Keratinocyte (primary cell): ENCODE results near the gene TAGLN2. TPM values are rescaled to one million over a fixed set of nuclear protein-coding genes. Genes with fewer than 3 reads are reported as not detected.

Experiments
- DNase-seq: peaks from one replicate; pipeline ENCODE4 v3.0.0-alpha.2; 2011; ENCODE audit warnings: low read depth, missing footprints, low spot score
- FAIRE-seq: peaks from 2 replicates; lab custom pipeline; 2011; peaks lifted over from hg19 to GRCh38; lab: Jason Lieb, UNC
- H2AFZ ChIP-seq: 2 replicates; pipeline ENCODE4 v1.6.0; 2012; ENCODE audit warnings: low read length, control low read depth, inconsistent platforms; ENCODE audit not compliant: control insufficient read depth
- H3K27ac ChIP-seq: 2 replicates; pipeline ENCODE4 v1.5.1; 2011; ENCODE audit warnings: low read length; ENCODE audit not compliant: control insufficient read depth, insufficient read depth
- H3K27me3 ChIP-seq: 3 replicates; pipeline ENCODE4 v1.6.0; 2011; ENCODE audit warnings: low read length; ENCODE audit not compliant: control insufficient read depth, insufficient read depth; ENCODE audit errors: extremely low read depth
- H3K36me3 ChIP-seq, 2 experiments: 2 replicates in 1 of 2; 3 replicates in 1 of 2; pipeline ENCODE4 v1.5.1; 2011; ENCODE audit warnings: low read length in 2 of 2, mild to moderate bottlenecking in 1 of 2; ENCODE audit not compliant: control insufficient read depth in 2 of 2, insufficient read depth in 2 of 2; ENCODE audit errors: extremely low read depth in 1 of 2
- H3K4me1 ChIP-seq: 3 replicates; pipeline ENCODE4 v1.5.1; 2011; ENCODE audit warnings: low read length; ENCODE audit not compliant: control insufficient read depth, insufficient read depth; ENCODE audit errors: extremely low read depth
- H3K4me2 ChIP-seq: 3 replicates; pipeline ENCODE4 v1.6.0; 2011; ENCODE audit warnings: low read depth, low read length; ENCODE audit not compliant: control insufficient read depth, insufficient read depth; ENCODE audit errors: extremely low read depth
- H3K4me3 ChIP-seq, 3 experiments: fragments of 200-600 bp in 1 of 3; sonication (generic) in 1 of 3; 2 replicates in 2 of 3; 3 replicates in 1 of 3; pipeline ENCODE4 v1.5.1; 2011 to 2016; ENCODE audit warnings: low read length in 3 of 3, mild to moderate bottlenecking in 3 of 3, control low read depth in 2 of 3, inconsistent platforms in 1 of 3, low read depth in 1 of 3, mixed read lengths in 1 of 3, mixed run types in 1 of 3, moderate library complexity in 1 of 3; ENCODE audit not compliant: control insufficient read depth in 2 of 3, insufficient read depth in 2 of 3; ENCODE audit errors: extremely low read depth in 1 of 3
- H3K79me2 ChIP-seq: 2 replicates; pipeline ENCODE4 v1.6.0; 2012; ENCODE audit warnings: low read length; ENCODE audit not compliant: control insufficient read depth, insufficient read depth
- H3K9ac ChIP-seq: 3 replicates; pipeline ENCODE4 v1.6.0; 2011; ENCODE audit warnings: low read length; ENCODE audit not compliant: control insufficient read depth, insufficient read depth; ENCODE audit errors: extremely low read depth
- H3K9me1 ChIP-seq: 3 replicates; pipeline ENCODE4 v1.6.0; 2011; ENCODE audit warnings: low read length; ENCODE audit not compliant: control insufficient read depth, insufficient read depth; ENCODE audit errors: extremely low read depth
- H3K9me3 ChIP-seq: 2 replicates; pipeline ENCODE4 v1.5.1; 2012; ENCODE audit warnings: low read depth, low read length; ENCODE audit not compliant: control insufficient read depth
- H4K20me1 ChIP-seq: 3 replicates; pipeline ENCODE4 v1.6.0; 2011; ENCODE audit warnings: low read length; ENCODE audit not compliant: control insufficient read depth, insufficient read depth; ENCODE audit errors: extremely low read depth
- EZH2 ChIP-seq: IDR thresholded peaks from one replicate; pipeline ENCODE4 v1.6.1; 2012; ENCODE audit warnings: inconsistent platforms, mild to moderate bottlenecking, low read length, moderate library complexity
- dilution Hi-C: fragments of 300-500 bp; cut with MboI; formaldehyde crosslinking; loops from one replicate; pipeline ENCODE4 v1.7.0; 2020; ENCODE audit warnings: low sequenced_read_pairs; ENCODE audit not compliant: extremely low pct_ligation_motif_present
- polyA plus RNA-seq, 5 experiments: library from polyadenylated mRNA; depleted of rRNA in 3 of 5; stranded (reverse) in 3 of 5; stranded (forward) in 1 of 5; unstranded in 1 of 5; fragments of >200 nt; gene quantifications; 1 replicate in 1 of 5; 2 replicates in 3 of 5; 3 replicates in 1 of 5; pipeline versions ENCODE4 v1.2.1 to v1.2.3, GENCODE V29; 2011 to 2012; ENCODE audit warnings: missing spikeins in 2 of 5, low read depth in 1 of 5, low replicate concordance in 1 of 5
- TF ChIP-seq, protein P1 (sequence below), 3 experiments: IDR thresholded peaks in 1 of 3; conservative IDR thresholded peaks in 1 of 3; optimal IDR thresholded peaks in 1 of 3; 2 replicates in 2 of 3; 3 replicates in 1 of 3; pipeline versions ENCODE3 to v1.5.1; 2011; ENCODE audit warnings: low read length in 3 of 3, mild to moderate bottlenecking in 3 of 3, moderate library complexity in 2 of 3, control low read depth in 1 of 3, inconsistent platforms in 1 of 3; ENCODE audit not compliant: insufficient read depth in 2 of 3; ENCODE audit errors: extremely low read depth in 1 of 3

The TAGLN2 gene
- polyA plus RNA-seq, 1 donor (not counting 4 experiments of a cell fraction or from before 2014, with no cell fraction given): 709 TPM

DNA sequence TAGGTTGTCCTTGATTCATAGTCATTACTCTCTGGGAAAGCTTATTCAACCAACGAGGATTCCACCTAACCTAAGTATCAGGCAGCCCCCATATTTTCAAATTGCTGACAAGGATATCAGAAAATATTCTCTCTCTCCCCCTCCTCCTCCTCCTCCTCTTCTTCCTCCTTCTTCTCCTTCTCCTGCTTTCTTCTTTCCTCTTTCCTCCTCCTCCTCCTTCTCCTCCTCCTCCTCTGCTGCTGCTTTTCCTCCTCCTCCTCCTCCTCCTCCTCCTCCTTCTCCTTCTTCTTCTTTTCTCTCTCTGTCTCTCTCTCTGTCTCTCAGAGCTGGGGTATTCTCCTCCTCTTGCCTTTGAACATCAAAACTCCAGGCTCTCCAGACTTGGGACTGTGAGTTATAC lies 22.6 kb upstream of the TAGLN2 start:
- peaks cover 4% of the 10 kb centered on the region for H3K9me1 ChIP-seq
- H3K9ac ChIP-seq: no peak overlapping the region
- TF ChIP-seq, protein P1, sequence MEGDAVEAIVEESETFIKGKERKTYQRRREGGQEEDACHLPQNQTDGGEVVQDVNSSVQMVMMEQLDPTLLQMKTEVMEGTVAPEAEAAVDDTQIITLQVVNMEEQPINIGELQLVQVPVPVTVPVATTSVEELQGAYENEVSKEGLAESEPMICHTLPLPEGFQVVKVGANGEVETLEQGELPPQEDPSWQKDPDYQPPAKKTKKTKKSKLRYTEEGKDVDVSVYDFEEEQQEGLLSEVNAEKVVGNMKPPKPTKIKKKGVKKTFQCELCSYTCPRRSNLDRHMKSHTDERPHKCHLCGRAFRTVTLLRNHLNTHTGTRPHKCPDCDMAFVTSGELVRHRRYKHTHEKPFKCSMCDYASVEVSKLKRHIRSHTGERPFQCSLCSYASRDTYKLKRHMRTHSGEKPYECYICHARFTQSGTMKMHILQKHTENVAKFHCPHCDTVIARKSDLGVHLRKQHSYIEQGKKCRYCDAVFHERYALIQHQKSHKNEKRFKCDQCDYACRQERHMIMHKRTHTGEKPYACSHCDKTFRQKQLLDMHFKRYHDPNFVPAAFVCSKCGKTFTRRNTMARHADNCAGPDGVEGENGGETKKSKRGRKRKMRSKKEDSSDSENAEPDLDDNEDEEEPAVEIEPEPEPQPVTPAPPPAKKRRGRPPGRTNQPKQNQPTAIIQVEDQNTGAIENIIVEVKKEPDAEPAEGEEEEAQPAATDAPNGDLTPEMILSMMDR (optimal IDR thresholded peaks at IDR 0.05 in 1 of 3, IDR thresholded peaks at IDR 0.05 in 1 of 3, conservative IDR thresholded peaks at IDR 0.05 in 1 of 3; ENCODE audit: extremely low read depth in 1 of 3, insufficient read depth in 2 of 3, low read length in 3 of 3): no peak
- TF ChIP-seq EZH2: no peak
- no peak overlapping the region for H3K4me2 ChIP-seq
- H3K36me3 ChIP-seq: no peaks in the 10 kb centered on the region
- H3K27ac ChIP-seq: no peak overlapping the region
- no peak overlapping the region for H2AFZ ChIP-seq
- H4K20me1 ChIP-seq: no peaks in the 10 kb centered on the region
- no peaks in the 10 kb centered on the region for H3K79me2 ChIP-seq
- peaks cover 33% of the 10 kb centered on the region for H3K4me1 ChIP-seq
- H3K9me3 ChIP-seq: no peaks in the 10 kb centered on the region
- no peak for FAIRE-seq
- no peak for DNase-seq
- no peak overlapping the region for H3K4me3 ChIP-seq
- dilution Hi-C loops: no loop called here
- H3K27me3 ChIP-seq: no peaks in the 10 kb centered on the region

DNA sequence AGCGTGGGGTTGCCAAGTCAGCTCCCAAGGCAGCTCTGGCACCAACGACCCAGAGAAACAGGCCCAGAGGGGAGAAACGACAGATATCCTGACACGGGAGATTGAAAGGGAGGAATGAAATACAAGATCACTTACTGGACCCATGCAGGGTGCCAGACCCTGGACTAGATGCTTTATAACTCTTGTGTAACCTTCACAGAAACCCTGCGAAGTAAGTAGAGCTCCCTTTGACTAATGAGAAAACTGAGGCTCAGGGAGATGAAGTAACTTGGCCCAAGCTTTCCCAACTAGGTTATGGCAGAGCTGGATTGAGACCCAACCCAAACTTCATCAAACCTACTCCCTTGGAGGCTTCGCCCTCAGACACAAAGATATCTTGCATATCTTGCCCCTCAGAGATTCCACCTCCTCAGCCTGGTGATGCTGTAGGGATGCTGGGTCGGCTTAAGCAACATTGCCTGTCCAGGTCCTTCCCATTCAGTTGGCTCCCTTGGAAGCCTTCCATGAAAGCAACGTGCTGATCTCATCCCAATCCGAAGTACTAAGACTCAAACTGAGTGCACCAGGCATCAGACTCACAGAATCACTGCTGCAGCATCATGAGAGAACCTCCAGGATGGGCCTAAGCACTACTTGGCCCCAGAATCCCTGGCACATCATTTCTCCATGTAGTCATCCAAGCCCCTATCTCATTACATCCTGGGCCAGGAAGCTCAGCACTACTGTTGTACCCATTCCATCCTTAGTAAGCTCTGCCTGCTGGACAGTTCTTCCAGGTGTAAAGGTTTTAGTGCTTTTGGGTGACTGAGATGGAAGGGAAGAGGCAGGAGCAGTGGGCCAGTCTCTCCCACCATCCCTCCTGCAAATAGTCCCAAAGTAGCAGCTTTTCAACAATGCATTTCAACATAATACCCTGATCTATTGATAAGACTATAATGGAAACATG lies 21.2 kb upstream of the TAGLN2 start:
- FAIRE-seq: peak; percentile 91
- Histone ChIP-seq H3K9me1 (peaks cover 4% of the 10 kb centered on the region), H3K4me3 (peak overlapping the region in 2 of 3 experiments; percentile 8 to 77), H3K27ac (peak overlapping the region; percentile 39), H3K4me1 (peaks cover 47% of the 10 kb centered on the region), H4K20me1 (no peaks in the 10 kb centered on the region), H2AFZ (no peak overlapping the region), H3K9me3 (no peaks in the 10 kb centered on the region), H3K27me3 (no peaks in the 10 kb centered on the region), H3K4me2 (peak overlapping the region; percentile 33), H3K36me3 (no peaks in the 10 kb centered on the region), H3K79me2 (no peaks in the 10 kb centered on the region), H3K9ac (peak overlapping the region; percentile 13)
- TF ChIP-seq, protein P1 (optimal IDR thresholded peaks at IDR 0.05 in 1 of 3, IDR thresholded peaks at IDR 0.05 in 1 of 3, conservative IDR thresholded peaks at IDR 0.05 in 1 of 3; ENCODE audit: extremely low read depth in 1 of 3, insufficient read depth in 2 of 3, low read length in 3 of 3): no peak
- TF ChIP-seq EZH2: no peak
- no peak for DNase-seq
- dilution Hi-C loops: no loop called here
